ENCODE measurements around the gene PPP2R3A.
"Not testable (repeated sequence)": the region's sequence is repeated elsewhere in the genome, so short reads cannot be mapped to it uniquely, and the experiment has no call there.

PPP2R3A gene

DNA sequence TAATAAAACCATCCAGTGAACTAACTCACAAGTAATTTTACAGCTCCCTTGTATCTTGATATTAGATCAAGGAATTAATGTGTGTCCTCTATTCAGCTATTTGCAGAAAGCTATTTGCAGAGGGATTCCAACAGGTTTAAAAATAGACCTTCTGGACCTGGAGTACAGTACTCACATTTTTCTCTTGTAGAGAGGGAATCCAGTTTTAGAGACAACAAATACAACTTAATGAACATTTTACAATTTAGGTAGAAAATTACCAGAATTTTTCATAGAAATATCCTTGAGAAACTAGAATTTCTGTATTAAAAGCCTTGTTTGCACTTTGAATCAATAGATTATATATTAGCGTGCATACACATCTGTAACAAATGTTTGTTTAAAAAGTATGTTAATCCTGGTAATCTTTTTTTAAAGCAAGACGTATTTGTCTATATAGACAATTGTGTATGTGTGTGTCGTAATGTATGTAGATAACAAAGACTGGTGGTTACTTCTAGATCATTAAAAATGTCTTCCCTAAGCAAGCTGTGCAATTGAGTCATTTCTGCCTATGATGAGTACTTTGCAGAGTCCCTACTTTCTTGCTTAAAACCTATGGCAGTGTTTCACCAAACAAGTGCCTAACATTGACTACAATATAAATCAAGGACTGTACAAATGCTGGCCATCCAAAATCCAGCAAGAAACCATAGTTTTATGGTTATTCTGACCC is 57.9 kb downstream of the PPP2R3A start:
- no peak for DNase-seq

DNA sequence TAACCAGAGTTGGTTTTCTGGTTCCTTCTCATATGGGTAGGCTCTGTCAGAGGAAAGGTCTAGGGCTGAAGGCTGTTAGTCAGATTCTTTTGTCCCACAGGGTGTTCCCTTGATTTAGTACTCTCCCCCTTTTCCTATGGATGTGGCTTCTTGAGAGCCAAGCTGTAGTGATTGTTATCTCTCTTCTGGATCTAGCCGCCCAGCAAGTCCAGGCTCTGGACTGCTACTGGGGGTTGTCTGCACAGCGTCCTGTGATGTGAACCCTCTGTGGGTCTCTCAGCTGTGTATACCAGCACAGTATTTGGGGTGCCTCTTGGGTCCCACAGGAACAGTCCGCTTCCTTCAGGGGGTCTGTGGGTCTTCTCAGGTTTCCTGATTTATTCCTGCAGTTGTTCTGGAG is 70.8 kb downstream of the PPP2R3A start:
- DNase-seq = no peak

DNA sequence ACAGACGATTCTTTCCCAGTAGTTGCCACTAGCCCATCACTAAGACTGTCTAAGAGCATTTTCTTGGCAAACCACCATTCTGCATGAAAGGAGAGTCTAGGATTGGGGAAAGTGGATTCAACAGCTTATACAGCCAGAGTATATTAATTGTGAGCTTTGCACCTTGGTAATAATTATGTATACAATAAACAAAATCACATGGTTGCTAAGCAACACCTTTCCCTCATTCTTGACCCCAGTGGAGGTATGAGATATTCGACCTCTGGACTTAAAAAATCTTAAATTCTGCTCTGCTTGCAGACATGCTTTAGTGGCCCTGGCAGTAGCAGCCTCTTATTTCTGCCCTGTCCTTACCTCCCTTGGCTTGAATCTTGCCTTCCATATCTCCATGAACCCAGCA is 73.1 kb downstream of the PPP2R3A start:
- DNase-seq = no peak

- DNase-seq = no peak
These were observed 77.2 kb downstream of the PPP2R3A start for GRCh38 chr3:136042608-136043221.

- DNase-seq = no peak
These were observed 79.6 kb downstream of the PPP2R3A start for GRCh38 chr3:136044980-136045745.

DNA sequence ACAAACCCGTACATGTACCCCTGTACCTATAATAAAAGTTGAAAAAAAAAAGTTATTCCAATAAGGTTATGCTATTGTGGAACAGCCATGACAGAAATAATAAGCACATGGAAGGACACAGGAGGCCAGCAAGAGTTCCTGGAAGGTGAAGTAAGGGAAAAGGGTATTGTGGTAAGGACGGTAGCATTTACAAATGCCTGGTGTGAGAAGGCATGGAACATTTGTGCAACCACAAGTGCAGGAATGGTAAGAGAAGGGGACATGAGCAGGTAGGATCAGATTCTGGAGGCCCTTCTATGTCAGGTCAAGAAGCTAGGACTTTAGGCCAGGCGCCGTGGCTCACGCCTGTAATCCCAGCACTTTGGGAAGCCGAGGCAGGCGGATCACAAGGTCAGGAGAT is 82.5 kb downstream of the PPP2R3A start:
- DNase-seq = no peak

- no peak for DNase-seq
These were observed 84.7 kb downstream of the PPP2R3A start for GRCh38 chr3:136050250-136050649.

- no peak for DNase-seq
These were observed 90.0 kb downstream of the PPP2R3A start for GRCh38 chr3:136055491-136055890.

DNA sequence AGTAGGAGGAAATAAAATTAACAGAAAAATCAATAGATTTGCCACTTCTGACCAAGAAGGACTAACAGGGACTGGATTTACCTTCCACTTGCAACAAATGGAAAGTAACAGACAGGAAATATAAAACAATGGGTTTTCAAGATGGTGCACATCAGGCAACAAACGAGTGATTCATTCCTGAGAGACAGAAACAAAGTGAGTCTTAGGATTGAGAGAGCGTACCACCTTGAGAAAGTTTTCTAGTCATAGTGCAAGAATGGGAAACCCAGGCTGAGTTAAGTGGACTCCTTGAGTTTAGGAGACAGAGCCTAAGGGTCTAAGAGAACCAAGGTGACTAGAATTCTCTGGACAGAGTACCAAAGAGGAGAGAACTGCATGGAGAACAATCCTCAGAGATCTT is 101.7 kb downstream of the PPP2R3A start:
- DNase-seq = no peak

GRCh38 chr3:136068708-136069107 is 103.2 kb downstream of the PPP2R3A start:
- DNase-seq = no peak

DNA sequence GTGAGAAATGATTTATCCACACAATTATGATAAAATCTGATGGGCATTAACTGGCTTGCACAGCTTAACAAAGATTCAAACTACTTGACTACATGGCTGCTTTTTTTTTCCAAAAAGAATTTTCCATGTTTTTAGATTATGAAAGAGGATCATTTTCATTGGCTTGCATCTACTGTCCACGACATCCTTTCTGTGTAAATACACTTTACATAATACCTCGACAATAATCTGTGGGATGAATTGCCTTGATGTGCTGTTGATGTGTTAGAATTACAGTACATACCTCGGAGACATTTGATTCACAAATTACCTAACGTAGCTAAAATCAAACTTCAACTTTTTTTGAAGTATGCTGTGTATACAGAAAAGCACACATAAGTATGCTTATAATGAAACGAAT is 104.4 kb downstream of the PPP2R3A start:
- no peak for DNase-seq

- DNase-seq = no peak
These were observed 104.8 kb downstream of the PPP2R3A start for GRCh38 chr3:136070334-136070733.

- DNase-seq = no peak
These were observed 105.7 kb downstream of the PPP2R3A start for GRCh38 chr3:136070953-136071949.

DNA sequence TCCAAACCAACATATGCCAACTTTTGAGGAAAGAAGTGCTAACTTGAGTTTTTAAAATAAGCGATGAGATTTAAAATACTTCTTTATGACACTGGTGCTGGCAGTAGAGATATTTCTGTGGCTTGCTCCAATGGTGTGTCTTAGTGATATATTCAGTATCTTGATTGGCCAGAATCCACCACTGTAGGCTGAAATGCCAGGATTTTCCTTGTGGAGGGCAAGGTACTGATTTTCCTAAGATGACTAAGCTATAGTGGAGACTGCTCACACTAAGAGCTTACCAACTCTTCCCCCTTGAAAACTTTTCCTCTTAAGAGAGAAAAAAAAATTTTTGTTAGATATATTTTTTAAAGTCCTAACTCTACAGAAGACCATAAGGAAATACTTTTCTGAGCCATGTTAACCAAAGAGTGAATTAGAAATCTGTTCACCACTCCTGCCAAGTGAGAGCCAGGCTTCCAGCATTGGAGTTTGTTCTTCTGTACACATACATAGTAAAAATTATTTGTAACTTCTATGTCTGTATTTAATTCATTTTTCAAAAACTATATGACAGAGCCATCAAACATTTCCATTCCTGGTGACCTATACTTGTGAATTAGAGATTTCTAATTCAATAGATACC is 109.1 kb downstream of the PPP2R3A start:
- no peak for DNase-seq

- DNase-seq = peak; percentile 69 to 72
These were observed 109.8 kb downstream of the PPP2R3A start for GRCh38 chr3:136075218-136075808.

DNA sequence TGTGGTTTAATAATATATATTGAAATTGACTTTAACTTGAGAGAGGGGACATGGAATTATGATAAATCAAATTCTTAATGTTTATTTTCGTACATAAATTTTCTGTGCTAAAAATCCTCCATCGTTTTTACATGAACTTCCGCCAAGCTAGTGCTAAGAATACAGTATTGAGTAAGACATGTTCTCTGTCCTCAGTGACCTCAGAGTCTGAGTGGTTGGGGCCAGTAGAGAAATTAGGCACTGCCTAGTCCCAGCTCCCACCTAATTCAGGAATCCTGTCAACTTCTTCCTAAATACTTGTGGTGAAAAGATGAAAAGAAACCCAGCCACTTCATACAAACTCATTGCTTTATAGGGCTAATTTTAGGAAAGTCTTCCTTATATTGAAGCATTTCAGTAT is 110.3 kb downstream of the PPP2R3A start:
- no peak for DNase-seq

DNA sequence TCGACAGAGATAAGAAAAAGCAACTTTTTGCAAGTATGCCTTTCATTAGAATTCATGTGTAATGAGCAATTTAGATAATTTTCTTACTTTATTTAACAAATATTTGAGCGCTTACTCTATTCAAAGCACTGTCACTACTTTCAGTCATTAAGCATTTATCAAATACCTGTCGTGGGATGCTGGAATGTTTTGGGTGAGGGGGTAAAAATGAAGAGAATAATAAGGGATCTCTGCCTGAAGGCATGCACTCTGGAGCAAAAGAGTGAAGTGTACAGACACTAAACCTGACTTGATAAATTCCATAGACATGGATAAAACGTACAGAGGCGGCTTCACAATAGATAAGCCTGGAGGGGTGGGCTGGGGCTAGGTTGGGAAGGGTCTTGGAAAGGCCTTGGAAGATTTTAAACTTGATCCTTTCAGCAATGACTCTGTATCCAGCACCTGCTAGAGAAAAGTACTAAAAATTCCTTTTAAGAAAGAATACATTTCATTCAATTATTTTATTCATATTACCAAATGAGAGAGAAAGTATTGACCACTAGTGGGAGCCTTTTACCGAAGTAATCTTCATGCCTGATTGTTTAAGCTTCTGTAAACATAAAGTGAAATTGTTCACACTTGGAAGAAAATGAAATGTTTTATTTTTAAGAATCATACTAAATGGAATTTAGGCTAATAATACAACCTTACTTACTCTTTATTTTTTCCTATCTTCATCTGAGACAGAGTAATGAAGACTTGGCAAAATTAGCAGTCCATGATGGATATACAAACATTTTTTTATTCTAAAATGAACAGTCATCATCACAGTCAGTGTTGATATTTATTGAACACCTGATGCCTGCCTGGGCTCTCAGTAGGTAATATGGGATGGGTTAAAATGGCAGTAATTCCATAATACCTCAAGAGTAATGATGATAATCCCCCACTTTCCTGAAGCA is 113.2 kb downstream of the PPP2R3A start:
- no peak for DNase-seq

DNA sequence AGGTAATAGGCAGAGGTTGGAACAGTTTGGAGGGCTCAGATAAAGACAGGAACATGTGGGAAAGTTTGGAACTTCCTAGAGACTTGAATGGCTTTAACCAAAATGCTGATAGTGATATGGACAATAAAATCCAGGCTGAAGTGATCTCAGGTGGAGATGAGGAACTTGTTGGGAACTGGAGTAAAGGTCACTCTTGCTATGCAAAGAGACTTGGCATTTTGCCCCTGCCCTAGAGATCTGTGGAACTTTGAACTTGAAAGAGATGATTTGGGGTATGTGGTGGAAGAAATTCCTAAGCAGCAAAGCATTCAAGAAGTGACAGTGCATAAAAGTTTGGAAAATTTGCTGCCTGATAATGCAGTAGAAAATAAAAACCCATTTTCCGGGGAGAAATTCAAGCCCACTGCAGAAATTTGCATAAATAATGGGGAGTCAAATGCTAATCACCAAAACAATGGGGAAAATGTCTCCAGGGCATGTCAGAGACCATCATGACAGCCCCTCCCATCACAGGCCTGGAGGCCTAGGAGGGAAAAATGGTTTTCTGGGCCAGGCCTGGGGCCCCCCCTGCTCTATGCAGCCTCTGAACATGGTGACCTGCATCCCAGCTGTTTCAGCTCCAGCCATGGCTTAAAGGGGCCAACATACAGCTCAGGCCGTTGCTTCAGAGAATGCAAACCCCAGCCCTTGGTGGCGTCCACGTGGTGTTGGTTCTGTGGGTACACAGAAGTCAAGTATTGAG is 118.3 kb downstream of the PPP2R3A start:
- not testable (repeated sequence) for DNase-seq

DNA sequence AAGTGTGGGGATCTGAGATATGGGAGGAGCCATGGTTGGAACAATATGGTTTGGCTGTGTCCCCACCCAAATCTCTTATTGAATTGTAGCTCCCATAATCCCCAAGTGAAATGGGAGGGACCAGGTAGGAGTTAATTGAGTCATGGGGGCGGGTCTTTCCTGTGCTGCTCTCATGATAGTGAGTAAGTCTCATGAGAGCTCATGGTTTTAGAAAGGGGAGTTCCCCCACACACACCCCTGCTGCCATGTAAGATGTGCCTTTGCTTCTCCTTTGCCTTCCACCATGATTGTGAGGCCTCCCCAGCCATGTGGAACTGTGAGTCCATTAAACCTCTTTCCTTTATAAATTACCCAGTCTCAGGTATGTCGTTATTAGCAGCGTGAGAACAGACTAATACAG is 119.5 kb downstream of the PPP2R3A start:
- DNase-seq = not testable (repeated sequence)

GRCh38 chr3:136093771-136094170 is 128.2 kb downstream of the PPP2R3A start:
- DNase-seq = no peak
